Measurements from ENCODE around the gene FGF11. TPM values are rescaled to one million over a fixed set of nuclear protein-coding genes. Genes with fewer than 3 reads are reported as not detected.

The FGF11 gene
- total RNA-seq, 2 donors from 2014 or later, result 4.0 to 8.8 TPM

GRCh38 chr17:7493941-7494340 is 54.6 kb downstream of the FGF11 start:
- no peak overlapping the region for H3K9ac ChIP-seq (ENCODE audit: extremely low read depth, low read length, poor library complexity, severe bottlenecking)
- no peaks in the 10 kb centered on the region for H3K4me1 ChIP-seq (ENCODE audit: control insufficient read depth, insufficient read depth, low read length)
- H3K36me3 ChIP-seq (ENCODE audit: control insufficient read depth, insufficient read depth, low read length), result peaks cover 65% of the 10 kb centered on the region
- no peak overlapping the region for H3K4me3 ChIP-seq (ENCODE audit: low read length)
- no peak for TF ChIP-seq CTCF (conservative IDR thresholded peaks at IDR 0.05)
- no peak for DNase-seq
- peaks cover 73% of the 10 kb centered on the region for H3K36me3 Mint-ChIP-seq (ENCODE audit: low read depth)
- H3K27ac Mint-ChIP-seq, result no peak overlapping the region
- no peaks in the 10 kb centered on the region for H3K27me3 Mint-ChIP-seq (ENCODE audit: insufficient read depth)
- H3K27ac ChIP-seq (ENCODE audit: low read depth, low read length), result no peak overlapping the region
- no peaks in the 10 kb centered on the region for H3K9me3 ChIP-seq (ENCODE audit: control insufficient read depth, low read length)
- H3K4me3 Mint-ChIP-seq, result no peak overlapping the region
- no peaks in the 10 kb centered on the region for H3K9me3 Mint-ChIP-seq
- 94 to 95% methylated on average over 2 to 3 of the region's 3 CpGs for WGBS, 2 experiments (ENCODE audit: insufficient coverage in 1 of 2, insufficient read length in 1 of 2)
- H3K4me1 Mint-ChIP-seq, result peaks cover 5% of the 10 kb centered on the region
- no peaks in the 10 kb centered on the region for H3K27me3 ChIP-seq (ENCODE audit: control insufficient read depth, insufficient read depth, low read length, poor library complexity, severe bottlenecking)

Other genes starting within 250 kb of the FGF11 start
- gene DLG4, start 219.7 kb upstream of the FGF11 start, total RNA-seq, result 10 to 100 TPM; 35.1 to 68.5 TPM
- 100 to 1,000 TPM; 337 to 459 TPM for gene ACADVL, start 219.6 kb upstream of the FGF11 start, total RNA-seq
- 100 to 1,000 TPM in 1 of 2 donors, 10 to 100 TPM in 1; 98.2 to 116 TPM for gene DVL2, start 205.0 kb upstream of the FGF11 start, total RNA-seq
- 10 to 100 TPM; 67.3 to 71.6 TPM for gene PHF23, start 200.1 kb upstream of the FGF11 start, total RNA-seq
- gene GABARAP, start 197.1 kb upstream of the FGF11 start, total RNA-seq, result 100 to 1,000 TPM; 264 to 317 TPM
- 100 to 1,000 TPM; 123 to 125 TPM for gene CTDNEP1, start 187.8 kb upstream of the FGF11 start, total RNA-seq
- 10 to 100 TPM; 45.3 to 68.0 TPM for gene ELP5, start 187.3 kb upstream of the FGF11 start, total RNA-seq
- 100 to 1,000 TPM; 142 to 149 TPM for gene CLDN7, start 177.0 kb upstream of the FGF11 start, total RNA-seq
- gene SLC2A4, start 157.8 kb upstream of the FGF11 start, total RNA-seq, result 1 to 10 TPM; 2.2 to 5.4 TPM
- gene YBX2, start 144.9 kb upstream of the FGF11 start, total RNA-seq, result 10 to 100 TPM in 1 of 2 donors, 1 to 10 TPM in 1; 6.6 to 15.9 TPM
- 100 to 1,000 TPM; 488 to 556 TPM for gene EIF5A, start 131.9 kb upstream of the FGF11 start, total RNA-seq
- 10 to 100 TPM; 43.6 to 47.2 TPM for gene GPS2, start 124.2 kb upstream of the FGF11 start, total RNA-seq
- 10 to 100 TPM; 51.3 to 52.7 TPM for gene NEURL4, start 110.2 kb upstream of the FGF11 start, total RNA-seq
- 1 to 10 TPM; 4.5 to 8.4 TPM for gene ACAP1, start 103.0 kb upstream of the FGF11 start, total RNA-seq
- 1 to 10 TPM; 7.1 to 8.4 TPM for gene KCTD11, start 87.3 kb upstream of the FGF11 start, total RNA-seq
- gene TMEM95, start 84.4 kb upstream of the FGF11 start, total RNA-seq, result not detected
- 10 to 100 TPM; 11.0 to 11.7 TPM for gene TNK1, start 58.4 kb upstream of the FGF11 start, total RNA-seq
- 10 to 100 TPM; 21.0 to 26.2 TPM for gene PLSCR3, start 45.0 kb upstream of the FGF11 start, total RNA-seq
- gene TMEM256, start 35.4 kb upstream of the FGF11 start, total RNA-seq, result 100 to 1,000 TPM; 133 to 175 TPM
- 100 to 1,000 TPM in 1 of 2 donors, 10 to 100 TPM in 1; 78.5 to 121 TPM for gene NLGN2, start 31.7 kb upstream of the FGF11 start, total RNA-seq
- under 1 TPM; 0.46 to 0.49 TPM for gene SPEM1, start 19.2 kb upstream of the FGF11 start, total RNA-seq
- gene SPEM2, start 13.9 kb upstream of the FGF11 start, total RNA-seq, result not detected
- gene SPEM3, start 10.7 kb upstream of the FGF11 start, total RNA-seq, result not detected
- 1 to 10 TPM; 6.5 to 8.6 TPM for gene TMEM102, start 4.1 kb upstream of the FGF11 start, total RNA-seq
- 10 to 100 TPM in 1 of 2 donors, 1 to 10 TPM in 1; 8.7 to 11.6 TPM for gene CHRNB1, start 5.5 kb downstream of the FGF11 start, total RNA-seq
- 10 to 100 TPM; 18.8 to 25.5 TPM for gene ZBTB4, start 40.1 kb downstream of the FGF11 start, total RNA-seq
- under 1 TPM in 1 of 2 donors, not detected in 1; 0.33 TPM for gene SLC35G6, start 41.9 kb downstream of the FGF11 start, total RNA-seq
- 100 to 1,000 TPM; 129 to 189 TPM for gene POLR2A, start 44.9 kb downstream of the FGF11 start, total RNA-seq
- gene TNFSF12, start 109.5 kb downstream of the FGF11 start, total RNA-seq, result 1 to 10 TPM; 8.3 to 8.4 TPM
- gene TNFSF13, start 119.2 kb downstream of the FGF11 start, total RNA-seq, result 1 to 10 TPM; 1.7 to 3.0 TPM
- gene SENP3, start 122.4 kb downstream of the FGF11 start, total RNA-seq, result 10 to 100 TPM; 71.5 to 82.3 TPM
- gene CD68, start 140.1 kb downstream of the FGF11 start, total RNA-seq, result under 1 TPM in 1 of 2 donors, not detected in 1; 0.44 TPM
- 10 to 100 TPM; 47.4 to 56.6 TPM for gene MPDU1, start 144.3 kb downstream of the FGF11 start, total RNA-seq
- gene SOX15, start 150.6 kb downstream of the FGF11 start, total RNA-seq, result 1 to 10 TPM; 6.4 to 7.3 TPM
- gene FXR2, start 175.4 kb downstream of the FGF11 start, total RNA-seq, result 10 to 100 TPM; 52.1 to 53.9 TPM
- 100 to 1,000 TPM in 1 of 2 donors, 10 to 100 TPM in 1; 82.7 to 103 TPM for gene SAT2, start 188.3 kb downstream of the FGF11 start, total RNA-seq
- gene SHBG, start 190.6 kb downstream of the FGF11 start, total RNA-seq, result 1 to 10 TPM in 1 of 2 donors, under 1 TPM in 1; 0.77 to 1.9 TPM
- gene ATP1B2, start 211.4 kb downstream of the FGF11 start, total RNA-seq, result 1 to 10 TPM; 6.4 to 7.5 TPM
- gene TP53, start 248.0 kb downstream of the FGF11 start, total RNA-seq, result 100 to 1,000 TPM; 113 to 130 TPM
- gene WRAP53, start 249.0 kb downstream of the FGF11 start, total RNA-seq, result 10 to 100 TPM; 21.7 to 30.8 TPM

Data from endodermal cell (in vitro differentiated cells).